Measurements from ENCODE around the gene RUNX1. TPM values are rescaled to one million over a fixed set of nuclear protein-coding genes. Genes with fewer than 3 reads are reported as not detected.

RUNX1 gene
- total RNA-seq, 1 donor from 2014 or later, result 62.1 TPM

GRCh38 chr21:34858559-34858958 is 190.5 kb downstream of the RUNX1 start:
- H3K27ac ChIP-seq, result peak overlapping the region; percentile 59
- H3K4me1 ChIP-seq, result peaks cover 12% of the 10 kb centered on the region
- intact Hi-C loops (cut with DNase I), result no loop called here
- peaks cover 0 to 48% of the 10 kb centered on the region in 2 donors for H3K36me3 ChIP-seq
- no peak overlapping the region for H3K4me3 ChIP-seq
- H3K27me3 ChIP-seq, result no peaks in the 10 kb centered on the region
- DNase-seq (ENCODE audit: extremely low spot score in 2 of 2), result peak in 1 of 2 donors; percentile 10
- no peaks in the 10 kb centered on the region for H3K9me3 ChIP-seq
- no peak for TF ChIP-seq POLR2AphosphoS5 (IDR thresholded peaks at IDR 0.05; ENCODE audit: insufficient read depth in 1 of 2, low read depth in 1 of 2)
- TF ChIP-seq CTCF (IDR thresholded peaks at IDR 0.05), result no peak
- no peak for TF ChIP-seq POLR2A (IDR thresholded peaks at IDR 0.05)

GRCh38 chr21:34857874-34858273 is 191.2 kb downstream of the RUNX1 start:
- no peak overlapping the region for H3K4me3 ChIP-seq
- H3K27ac ChIP-seq, result peak overlapping the region; percentile 59
- H3K9me3 ChIP-seq, result no peaks in the 10 kb centered on the region
- H3K36me3 ChIP-seq, result peaks cover 0 to 55% of the 10 kb centered on the region in 2 donors
- intact Hi-C loops (cut with DNase I), result no loop called here
- peak in 1 of 2 donors; percentile 31 for DNase-seq (ENCODE audit: extremely low spot score in 2 of 2)
- H3K27me3 ChIP-seq, result no peaks in the 10 kb centered on the region
- TF ChIP-seq POLR2A (IDR thresholded peaks at IDR 0.05), result no peak
- TF ChIP-seq POLR2AphosphoS5 (IDR thresholded peaks at IDR 0.05; ENCODE audit: insufficient read depth in 1 of 2, low read depth in 1 of 2), result no peak
- no peak for TF ChIP-seq CTCF (IDR thresholded peaks at IDR 0.05)
- peaks cover 11% of the 10 kb centered on the region for H3K4me1 ChIP-seq

GRCh38 chr21:34857122-34857713 is 191.9 kb downstream of the RUNX1 start:
- Histone ChIP-seq H3K9me3 (no peaks in the 10 kb centered on the region), H3K36me3 (peaks cover 0 to 56% of the 10 kb centered on the region in 2 donors), H3K4me3 (no peak overlapping the region), H3K4me1 (peaks cover 11% of the 10 kb centered on the region), H3K27me3 (no peaks in the 10 kb centered on the region), H3K27ac (no peak overlapping the region)
- intact Hi-C loops (cut with DNase I), result no loop called here
- TF ChIP-seq POLR2A (IDR thresholded peaks at IDR 0.05), result no peak
- TF ChIP-seq CTCF (IDR thresholded peaks at IDR 0.05), result no peak
- TF ChIP-seq POLR2AphosphoS5 (IDR thresholded peaks at IDR 0.05; ENCODE audit: insufficient read depth in 1 of 2, low read depth in 1 of 2), result no peak
- peak in 1 of 2 donors; percentile 40 for DNase-seq (ENCODE audit: extremely low spot score in 2 of 2)

- Histone ChIP-seq H3K27ac (no peak overlapping the region), H3K4me3 (no peak overlapping the region), H3K9me3 (no peaks in the 10 kb centered on the region), H3K36me3 (peaks cover 0 to 26% of the 10 kb centered on the region in 2 donors), H3K27me3 (no peaks in the 10 kb centered on the region), H3K4me1 (peaks cover 5% of the 10 kb centered on the region)
- DNase-seq (ENCODE audit: extremely low spot score in 2 of 2), result no peak
- intact Hi-C loops (cut with DNase I), result no loop called here
- TF ChIP-seq POLR2A (IDR thresholded peaks at IDR 0.05) (no peak), CTCF (IDR thresholded peaks at IDR 0.05) (no peak), POLR2AphosphoS5 (IDR thresholded peaks at IDR 0.05; ENCODE audit: insufficient read depth in 1 of 2, low read depth in 1 of 2) (no peak)
These were observed 196.7 kb downstream of the RUNX1 start for GRCh38 chr21:34852448-34852847.

DNA sequence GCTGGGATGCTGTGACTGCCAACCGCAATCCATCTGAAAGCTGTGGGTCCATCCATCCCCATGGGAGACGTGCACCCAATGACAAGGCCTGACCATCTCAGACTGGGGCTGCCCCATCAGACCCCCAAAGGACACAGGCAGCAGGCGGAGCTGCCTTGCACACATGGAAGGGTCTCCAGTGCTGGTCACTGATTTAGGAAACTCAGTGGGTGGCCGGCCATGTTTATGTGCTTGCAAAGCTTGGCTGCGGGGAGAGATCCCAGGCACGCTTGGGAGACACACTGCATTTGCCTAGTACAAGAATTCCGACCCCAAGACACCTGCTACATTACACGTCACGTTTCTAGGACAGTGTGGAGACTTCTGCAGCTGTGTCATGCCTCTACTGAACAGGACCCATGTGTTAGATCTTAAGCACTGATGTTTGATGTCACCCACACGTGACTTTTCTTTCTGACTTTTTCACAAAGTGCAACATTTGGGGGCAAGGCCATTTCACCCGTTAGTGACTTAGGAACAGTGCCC is 198.9 kb downstream of the RUNX1 start:
- no peaks in the 10 kb centered on the region for H3K9me3 ChIP-seq
- TF ChIP-seq CTCF (IDR thresholded peaks at IDR 0.05), result no peak
- TF ChIP-seq POLR2A (IDR thresholded peaks at IDR 0.05), result no peak
- TF ChIP-seq POLR2AphosphoS5 (IDR thresholded peaks at IDR 0.05; ENCODE audit: insufficient read depth in 1 of 2, low read depth in 1 of 2), result no peak
- no peak for DNase-seq (ENCODE audit: extremely low spot score in 2 of 2)
- H3K4me3 ChIP-seq, result no peak overlapping the region
- intact Hi-C loops (cut with DNase I), result no loop called here
- H3K36me3 ChIP-seq, result peaks cover 0 to 14% of the 10 kb centered on the region in 2 donors
- no peak overlapping the region for H3K27ac ChIP-seq
- peaks cover 27% of the 10 kb centered on the region for H3K4me1 ChIP-seq
- H3K27me3 ChIP-seq, result no peaks in the 10 kb centered on the region

All from vagina (tissue), 2 donors.